ENCODE results near the gene PLCB4.

The PLCB4 gene

DNA sequence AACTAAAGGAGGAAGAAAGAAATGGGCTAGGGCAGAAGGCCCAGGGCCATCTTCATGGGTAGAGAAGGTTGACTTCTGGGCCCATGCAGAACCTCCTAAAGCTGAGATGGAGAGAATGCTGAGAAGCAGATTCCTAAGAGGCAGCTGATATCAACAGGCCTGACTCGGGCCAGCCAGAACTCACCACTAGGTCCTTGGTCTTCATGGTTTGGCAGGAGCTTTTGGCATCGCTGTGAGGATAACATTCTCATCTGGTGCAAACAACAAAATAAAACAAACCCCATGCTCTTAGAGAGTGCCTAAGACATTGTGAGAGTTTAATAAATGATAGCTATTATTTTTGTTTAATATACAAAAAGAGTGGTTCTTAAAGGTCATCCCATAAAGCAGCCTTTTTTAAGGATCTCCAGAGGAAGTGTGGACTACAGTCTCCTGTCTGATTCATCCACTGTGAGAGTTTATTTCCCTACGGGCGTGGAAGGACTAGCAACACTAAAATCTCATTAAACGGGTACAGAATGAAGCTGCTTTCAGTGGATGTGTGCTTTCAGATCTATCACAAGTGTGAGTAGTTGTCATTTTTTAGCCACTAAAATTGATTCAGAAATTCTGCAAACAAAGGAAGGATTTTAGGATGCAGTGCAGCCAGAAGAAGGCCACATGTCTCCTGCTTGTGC, 160.0 kb downstream of the PLCB4 start:
- FAIRE-seq, result no peak

DNA sequence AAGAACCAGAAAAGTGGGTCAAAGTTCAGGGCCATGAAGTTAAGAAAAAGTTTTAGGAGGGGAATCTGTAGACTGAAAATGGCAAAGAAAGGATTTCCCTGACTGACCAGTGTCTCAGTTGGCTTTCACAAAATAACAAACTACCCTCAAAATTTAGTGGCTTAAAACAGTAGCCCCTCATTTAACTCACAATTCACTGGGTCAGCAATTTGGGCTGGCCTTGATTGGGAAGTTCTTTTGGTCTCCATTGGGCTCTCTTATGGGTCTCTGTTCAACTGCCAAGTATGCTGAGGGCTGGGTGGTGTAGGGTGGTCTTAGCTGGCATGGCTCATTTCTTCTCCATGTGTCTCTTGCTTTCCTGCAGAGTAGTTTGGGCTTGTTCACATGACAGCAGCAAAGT, 161.5 kb downstream of the PLCB4 start:
- FAIRE-seq, result no peak

DNA sequence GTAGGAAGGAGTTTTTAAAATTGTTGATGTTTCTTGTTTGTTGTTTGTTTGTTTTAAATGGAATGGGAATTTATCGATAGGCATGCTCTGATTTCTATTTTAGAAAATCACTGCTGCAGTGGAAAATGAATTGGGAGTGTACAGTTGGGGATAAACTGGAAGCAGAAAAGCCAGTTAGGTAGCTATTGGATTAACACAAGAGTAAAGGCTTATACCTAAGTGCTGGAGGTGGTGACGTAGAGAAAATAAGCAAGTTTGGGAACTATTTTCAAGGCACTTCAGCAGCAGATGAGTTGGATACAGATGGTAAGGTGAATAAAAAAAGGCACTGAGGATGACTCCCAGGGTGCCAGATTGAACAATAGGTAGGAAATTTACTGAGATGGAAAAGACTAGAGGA, 164.9 kb downstream of the PLCB4 start:
- no peak for FAIRE-seq

DNA sequence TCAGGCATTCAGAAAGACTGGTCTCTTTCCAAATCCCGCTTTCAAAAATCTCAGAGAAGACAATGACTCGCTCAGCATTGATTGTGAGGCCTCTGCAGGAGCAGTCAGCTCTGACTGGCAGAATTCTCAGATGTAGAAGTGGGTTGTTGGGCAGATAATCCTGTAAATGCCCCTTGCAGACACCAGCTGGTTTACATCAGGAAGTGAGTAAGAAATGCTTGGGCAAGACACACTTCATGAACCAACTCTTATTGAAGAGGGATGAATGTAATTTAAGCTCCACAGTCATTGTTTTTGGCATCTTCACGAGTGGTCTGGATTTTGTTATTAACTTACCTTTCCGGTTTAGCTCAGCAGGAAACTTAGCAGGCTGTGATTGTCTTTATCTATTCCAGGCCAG, 166.6 kb downstream of the PLCB4 start:
- FAIRE-seq, result no peak

DNA sequence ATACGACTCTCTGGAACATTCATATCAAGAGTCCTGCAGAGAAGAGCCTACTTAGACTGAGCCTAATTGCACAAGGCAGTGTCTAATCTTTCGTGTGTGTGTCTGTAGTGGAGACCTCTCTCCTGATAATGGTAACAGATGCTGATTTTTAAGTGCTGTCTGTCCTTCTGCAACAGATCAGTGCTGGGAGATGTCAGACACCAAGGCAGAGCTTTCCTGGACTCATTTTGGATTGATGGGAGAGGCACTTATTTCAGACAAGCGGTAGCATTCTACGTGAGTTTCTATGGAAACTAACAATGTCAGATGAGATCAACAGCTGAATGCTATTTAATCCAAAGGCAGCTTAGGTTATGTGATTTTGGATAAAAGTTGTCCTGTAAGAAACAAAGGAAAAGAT, 167.6 kb downstream of the PLCB4 start:
- FAIRE-seq, result peak; percentile 81

DNA sequence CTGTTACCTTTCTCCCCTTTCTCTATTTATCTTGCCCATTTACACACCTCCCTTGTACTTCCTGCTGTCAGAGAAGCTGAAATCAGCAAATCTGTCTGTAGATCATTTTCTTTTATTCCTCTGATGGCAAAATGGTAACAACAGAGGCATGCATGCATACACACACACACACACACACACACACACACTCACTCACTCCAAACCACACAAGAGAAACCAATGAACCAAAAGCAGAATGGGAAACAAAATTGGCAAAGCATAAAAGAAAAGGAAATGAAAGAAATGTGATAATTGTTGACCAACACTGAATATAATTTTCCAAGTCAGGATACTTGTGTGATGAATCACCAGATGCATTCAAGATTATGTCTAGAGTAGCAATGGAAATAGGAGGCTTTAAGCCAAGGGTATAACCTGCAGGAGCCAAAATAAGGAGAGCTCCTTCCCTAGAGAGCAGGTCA, 172.4 kb downstream of the PLCB4 start:
- FAIRE-seq, result peak; percentile 97

DNA sequence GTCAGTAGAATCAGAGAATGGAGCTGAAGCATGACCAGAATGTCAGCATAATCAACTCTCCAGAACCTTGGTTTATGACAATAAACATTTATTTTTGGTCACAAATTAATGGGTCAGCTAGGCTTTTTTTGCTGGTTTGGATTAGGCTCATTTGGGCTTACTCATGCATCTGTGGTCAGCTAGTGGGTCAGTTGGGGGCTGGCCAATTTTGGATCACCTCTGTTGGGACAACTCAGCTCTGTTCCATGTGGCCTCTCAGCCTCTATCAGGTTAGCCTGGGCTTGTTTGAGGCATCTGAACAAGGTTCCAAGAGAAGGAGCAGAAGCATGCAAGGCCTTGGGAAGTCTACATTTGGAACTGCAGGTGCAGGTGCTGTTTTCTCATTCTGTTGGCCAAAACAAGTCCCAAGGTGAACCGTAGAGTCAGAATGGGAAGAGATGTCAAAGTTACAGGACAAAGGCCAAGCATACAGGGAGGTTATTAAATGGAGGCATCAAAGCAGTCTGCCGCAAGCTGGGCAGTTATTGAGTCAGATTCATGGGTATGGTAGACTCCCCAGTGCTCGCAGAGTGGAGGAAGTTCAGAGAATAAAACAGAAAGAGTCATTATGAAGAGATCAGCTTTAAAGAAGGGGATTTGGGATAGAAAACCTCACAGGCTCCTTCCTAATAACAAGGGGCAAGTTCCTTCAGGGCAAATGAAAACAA, 173.0 kb downstream of the PLCB4 start:
- FAIRE-seq, result no peak

DNA sequence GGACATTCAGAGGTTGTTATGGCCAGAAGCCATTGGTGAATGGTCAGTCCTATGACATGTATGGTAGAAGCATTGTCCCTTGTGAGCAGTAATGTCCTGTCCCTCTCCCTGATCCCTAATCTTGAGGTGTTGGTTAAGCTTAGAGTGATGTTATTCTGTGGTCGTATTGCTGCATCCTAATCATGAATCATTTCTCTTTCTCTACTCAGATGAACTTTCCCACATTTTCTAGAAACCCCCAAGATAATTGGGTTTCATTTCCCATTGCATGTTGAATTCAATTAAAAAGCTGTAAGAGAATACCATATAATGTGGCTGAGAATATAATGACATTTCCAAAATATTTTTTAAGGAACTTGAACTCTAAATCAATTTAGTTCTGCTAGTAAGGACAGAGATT, 175.1 kb downstream of the PLCB4 start:
- FAIRE-seq, result peak; percentile 17

DNA sequence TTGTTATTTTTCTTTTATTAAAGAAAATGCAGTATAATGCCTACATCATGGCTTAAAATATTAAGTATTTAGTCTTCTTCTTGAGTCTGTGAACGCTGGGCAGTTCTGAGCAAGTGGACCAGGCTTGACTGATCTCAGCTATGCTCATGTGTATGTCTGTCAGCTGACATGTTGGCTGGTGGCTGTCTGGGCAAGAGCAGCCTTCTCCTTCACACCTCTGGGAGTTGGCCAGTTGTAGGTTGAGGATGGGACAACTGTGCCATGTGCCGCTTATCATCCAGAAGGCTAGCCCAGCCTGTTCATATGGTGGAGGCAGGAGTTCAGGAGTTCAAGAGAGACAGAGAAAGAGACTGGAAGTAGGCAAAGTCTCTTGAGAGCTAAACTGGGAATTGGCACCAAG, 175.9 kb downstream of the PLCB4 start:
- FAIRE-seq, result no peak

DNA sequence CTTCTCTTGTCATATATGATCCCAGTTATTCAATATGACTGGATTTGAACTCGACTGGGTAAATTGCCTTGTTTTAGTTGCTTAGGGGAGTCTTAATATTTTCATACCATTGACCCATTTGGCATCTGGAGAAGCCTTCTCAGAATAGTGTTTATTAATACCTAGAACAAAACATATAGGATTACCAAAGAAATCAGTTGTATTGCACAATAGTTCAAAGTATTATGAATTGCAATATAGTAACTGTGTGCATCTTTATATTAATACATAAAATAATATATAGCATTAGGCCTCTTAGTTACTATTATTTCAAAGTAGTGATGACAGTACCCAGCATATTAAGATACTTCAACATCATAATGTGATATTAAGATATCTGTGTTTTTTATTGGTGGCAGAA, 177.8 kb downstream of the PLCB4 start:
- no peak for FAIRE-seq

DNA sequence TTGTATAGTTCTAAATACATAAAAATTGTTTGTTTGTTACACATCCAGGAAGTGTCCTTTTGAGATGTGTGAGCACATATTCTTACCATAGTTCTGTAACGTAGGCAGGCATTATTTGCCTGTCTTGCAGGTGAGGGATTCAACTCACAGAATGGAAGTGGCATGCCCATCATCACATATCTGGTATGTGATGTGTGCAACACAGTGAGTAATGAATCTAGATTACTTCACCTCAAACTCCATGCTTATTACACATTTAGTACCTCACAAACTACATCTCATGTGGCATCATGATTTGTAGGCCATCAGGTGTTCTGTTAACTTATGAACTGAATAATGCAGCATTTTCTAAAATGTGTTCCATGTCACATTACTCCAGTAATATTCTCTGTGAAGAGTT, 181.6 kb downstream of the PLCB4 start:
- no peak for FAIRE-seq

DNA sequence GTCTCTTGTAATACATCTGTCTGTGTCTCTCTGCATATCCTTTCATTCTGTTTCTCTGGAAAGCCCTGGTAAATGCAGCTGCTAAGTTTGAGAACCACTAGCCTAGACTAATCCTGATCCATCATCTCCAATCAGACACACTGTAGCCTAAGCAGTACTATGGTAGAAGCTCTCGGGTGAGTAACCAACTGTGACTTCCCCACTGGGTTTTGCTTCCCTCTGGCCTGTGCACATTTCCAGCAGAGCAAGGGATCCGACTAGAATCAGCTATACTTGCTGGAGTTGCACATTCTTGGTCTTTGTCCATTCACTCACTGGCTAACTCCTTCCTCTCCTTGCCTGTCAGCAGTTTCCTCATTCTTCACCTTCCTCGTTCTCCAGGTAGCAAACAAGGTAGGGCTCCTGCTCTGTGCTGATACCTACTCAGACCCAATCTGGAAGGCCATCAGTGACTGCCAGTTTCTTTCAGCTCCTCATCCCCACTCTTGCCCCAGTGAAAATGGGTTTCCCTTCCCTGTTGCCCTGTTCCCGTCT, 184.2 kb downstream of the PLCB4 start:
- FAIRE-seq, result no peak

DNA sequence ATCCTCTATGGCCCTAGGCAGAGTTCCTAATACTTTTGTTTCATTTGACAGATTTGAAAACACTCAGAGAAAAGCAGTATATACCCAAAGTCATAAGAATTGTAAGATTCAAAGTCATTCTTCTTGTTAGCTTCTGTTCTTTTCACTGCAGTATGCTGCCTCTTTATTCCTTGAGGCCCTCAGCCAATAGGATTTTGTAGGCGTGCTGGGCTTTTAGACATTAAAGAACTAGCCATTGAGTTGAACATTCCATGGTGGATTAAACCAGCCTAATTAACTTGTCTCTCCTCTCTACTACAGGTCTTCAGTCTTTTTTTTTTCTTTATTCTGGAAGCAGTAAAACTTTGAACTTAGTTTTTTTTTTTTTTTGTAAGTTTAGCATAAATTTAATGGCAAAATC, 186.3 kb downstream of the PLCB4 start:
- FAIRE-seq, result no peak

DNA sequence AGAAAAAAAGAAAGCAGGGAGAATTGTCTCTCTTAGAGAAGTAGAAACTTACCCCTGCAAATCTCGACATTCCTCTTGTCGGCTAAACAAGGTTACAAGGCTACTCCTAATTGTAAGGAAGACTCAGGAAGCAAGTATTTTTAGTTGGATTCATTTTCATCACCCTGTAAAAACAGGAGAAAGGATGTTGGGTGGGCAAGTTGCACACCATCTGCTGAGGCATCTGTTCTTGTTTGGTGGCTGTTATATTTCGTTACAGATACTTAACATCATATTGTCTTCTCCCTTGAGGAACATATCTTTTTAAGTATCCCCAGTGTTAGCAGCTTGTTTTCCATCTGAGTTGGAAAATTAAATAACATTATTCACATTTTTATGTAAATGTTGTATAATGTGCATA, 187.5 kb downstream of the PLCB4 start:
- FAIRE-seq, result no peak

DNA sequence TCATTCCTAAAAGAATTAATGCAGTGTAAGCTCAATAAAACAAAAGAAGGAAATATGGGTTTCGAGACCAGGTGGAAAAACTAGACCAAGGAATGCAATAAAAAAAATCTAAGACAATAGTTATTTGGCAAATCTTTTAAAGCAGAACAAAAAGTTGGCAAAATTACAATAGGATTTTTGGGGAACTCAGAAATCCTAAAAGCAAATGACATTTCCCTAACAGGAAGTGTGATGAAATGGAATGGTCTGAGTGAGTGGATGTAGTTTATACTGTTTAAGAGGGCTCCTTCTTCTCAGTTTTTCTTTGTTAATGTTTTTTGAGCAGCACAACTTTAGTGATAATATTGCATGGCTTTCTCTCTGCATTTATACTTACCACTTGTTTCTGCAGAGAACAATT, 190.0 kb downstream of the PLCB4 start:
- FAIRE-seq, result no peak

DNA sequence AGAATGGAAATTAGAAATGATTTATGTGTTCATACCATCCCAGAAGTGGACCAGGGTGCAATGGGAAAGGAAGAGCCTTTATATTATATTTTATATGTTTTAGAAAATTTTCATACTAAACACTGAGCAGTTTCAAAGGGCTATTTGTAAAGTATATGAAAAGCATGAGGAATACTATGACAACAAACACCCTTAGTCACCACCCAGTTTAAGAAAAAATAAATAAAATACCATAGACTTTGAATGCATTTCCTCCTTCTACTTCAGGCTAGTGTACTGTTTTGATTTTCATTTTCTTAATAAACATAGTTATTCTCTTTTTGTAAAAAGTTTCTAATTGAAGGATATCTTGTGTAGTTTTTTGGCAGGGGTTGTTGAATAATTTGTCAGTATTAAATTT, 191.1 kb downstream of the PLCB4 start:
- FAIRE-seq, result peak; percentile 45

DNA sequence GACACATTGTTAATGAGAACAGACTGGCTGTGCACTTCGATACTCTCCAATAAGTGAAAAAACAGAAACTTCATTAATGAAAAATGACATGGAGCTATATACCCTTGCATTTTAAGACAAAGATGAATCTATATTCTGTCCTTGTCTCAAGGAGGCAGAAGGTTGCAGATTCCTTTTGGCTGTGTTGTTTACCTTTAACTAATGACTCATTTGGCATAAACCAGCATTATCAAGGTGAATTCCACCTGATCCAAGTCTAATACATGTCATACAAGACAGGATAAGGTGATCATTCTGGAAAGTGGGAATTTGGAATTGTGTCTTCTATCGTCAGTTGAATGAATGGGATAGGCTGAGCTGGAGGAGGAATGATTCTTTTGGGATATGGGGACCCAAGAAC, 192.9 kb downstream of the PLCB4 start:
- no peak for FAIRE-seq

DNA sequence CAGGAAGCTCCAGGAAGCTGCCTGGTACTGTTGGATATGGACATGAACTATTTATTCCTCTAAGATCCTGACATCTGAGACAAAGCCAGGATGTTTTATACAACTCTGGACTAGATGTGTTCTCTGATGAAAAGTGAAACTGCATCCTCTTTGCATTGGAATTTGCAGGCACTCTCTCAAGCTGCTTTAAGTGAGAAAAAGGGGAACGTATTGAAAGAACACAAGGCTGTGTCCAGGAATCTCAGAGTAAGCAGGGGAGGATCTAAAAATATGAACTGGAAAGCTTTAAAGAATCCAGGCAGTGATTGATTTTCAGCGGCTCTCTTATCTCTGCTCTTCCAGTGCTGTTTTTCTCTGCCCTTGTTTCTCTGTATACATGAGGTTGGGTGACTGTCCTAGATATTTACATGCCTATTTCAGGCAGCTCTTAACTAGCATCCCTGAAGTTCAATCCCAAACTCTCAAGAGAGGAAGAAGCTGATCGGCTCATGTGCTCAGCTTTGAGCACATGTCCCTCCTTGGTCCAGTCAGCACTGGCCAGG, 193.8 kb downstream of the PLCB4 start:
- no peak for FAIRE-seq

DNA sequence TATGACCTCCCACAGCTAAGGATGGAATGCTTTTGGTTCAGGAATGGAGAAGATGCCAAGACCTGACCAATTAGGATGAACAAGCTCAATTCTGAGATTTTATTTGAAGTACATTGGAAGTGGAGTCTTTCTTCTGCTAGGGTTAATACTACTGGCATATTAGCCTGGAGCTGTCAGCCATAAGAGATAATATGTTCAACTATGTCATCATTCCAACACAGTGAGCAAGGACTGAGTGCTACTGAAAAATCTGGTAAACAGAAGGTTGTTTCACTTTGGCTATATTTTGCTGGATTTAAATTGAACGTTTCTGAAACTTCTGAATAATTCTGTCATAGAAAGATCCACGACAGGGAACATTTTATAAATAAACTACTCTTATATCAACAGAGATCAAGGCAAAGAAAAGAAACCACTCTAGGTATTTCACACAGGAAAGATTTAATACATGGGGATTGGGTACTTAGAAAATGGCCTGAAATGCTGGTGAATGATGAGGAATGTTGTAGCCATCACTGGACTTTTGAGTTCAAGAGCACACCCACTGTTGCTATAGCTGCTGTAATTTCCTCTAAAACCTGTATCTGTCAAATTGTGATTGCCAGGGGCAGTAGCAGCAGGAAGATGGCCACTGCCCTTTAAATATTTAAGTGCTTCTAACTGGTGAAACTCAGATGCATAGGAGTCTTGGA, 200.5 kb downstream of the PLCB4 start:
- no peak for FAIRE-seq

DNA sequence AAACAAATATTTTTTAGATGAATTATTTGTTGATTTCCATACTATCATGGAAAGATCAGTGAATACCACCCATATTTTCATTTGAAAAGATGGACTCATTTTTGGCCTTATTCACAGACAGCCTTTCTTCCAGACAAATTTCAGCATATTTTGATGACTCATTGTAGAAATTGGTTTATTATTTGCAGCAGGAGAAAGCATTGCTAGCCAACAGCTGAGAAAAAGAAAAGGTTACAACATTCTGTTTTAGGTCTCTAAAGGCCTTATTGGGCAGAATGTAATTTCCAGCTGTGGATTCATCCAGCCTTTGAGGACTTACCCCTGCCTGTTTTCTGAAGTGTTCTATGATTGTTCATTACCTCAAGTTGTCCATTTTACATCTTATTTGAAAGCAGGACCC, 201.9 kb downstream of the PLCB4 start:
- no peak for FAIRE-seq

DNA sequence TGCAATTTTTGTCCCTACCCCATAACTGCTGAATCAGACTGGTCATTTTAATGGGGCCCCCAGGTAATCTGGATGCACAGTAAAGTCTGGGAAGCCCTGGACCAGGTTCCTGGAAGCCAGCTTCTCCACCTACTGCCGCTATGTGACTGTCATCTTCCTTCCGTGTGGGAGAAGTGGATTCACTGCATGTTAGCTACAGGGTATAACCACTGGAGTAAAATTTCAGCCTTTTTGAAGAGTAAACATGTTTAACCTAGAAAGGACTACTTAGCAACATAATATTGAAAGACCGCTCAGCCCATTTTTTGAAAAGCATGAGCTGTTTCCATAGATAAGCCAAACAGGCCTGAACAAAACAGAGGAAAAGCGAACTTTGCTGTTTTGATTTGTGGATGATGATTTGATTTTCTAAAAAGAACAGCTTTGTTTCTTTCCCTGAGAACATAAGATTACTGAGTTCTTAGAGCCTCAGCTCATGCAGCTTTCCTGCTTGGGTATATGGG, 208.1 kb downstream of the PLCB4 start:
- FAIRE-seq, result peak; percentile 87

DNA sequence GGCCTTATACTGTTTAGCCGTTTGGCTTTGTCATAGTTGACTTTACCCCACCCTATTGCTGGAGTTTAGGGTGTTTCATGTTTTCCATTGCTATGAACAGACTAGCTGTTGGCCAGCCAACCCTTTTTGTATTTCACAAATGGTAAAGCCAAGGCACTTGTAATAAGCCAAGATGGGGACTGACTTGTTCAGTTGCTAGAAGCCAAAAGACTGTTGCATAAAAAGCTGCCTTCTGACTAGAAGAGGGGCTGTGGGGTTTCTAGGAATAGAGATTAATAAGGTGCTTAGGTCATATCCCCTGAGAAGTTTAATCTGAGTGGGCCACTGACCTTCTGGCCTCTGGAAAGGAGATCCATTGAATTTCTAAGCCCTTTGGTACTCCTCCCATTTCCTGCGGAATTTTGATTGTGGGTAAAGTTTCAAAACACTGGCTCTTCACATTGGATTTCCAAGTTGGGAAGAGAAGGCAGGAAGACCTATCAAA, 211.1 kb downstream of the PLCB4 start:
- no peak for FAIRE-seq

DNA sequence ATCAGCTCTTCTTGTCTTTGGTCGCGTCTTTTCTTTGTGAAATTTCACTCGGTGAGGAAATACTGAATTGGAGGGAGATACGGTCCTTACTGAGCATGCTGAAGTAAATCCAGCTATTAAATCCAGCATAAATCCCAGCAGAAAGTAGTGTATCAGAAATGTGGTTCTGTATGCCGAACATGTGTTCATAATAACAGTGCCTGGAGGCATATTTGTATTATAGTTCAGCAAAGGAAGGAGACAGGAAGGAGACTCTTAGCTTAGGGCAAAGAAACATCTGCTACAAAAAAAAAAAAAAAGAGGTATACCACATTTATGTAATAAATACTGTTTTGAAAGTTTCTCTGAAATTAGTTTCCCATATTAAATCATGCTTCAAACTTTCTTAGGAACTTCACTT, 211.8 kb downstream of the PLCB4 start:
- FAIRE-seq, result peak; percentile 21
